KMS-11 (cell line): ENCODE measurements around the gene KCNJ8.

Experiments
- H2AFZ ChIP-seq: fragments of 200-600 bp; sonication (generic); 2 replicates; pipeline ENCODE4 v1.6.1; 2016; ENCODE audit warnings: antibody characterized with exemption, mixed run types, low read depth
- H3K27ac ChIP-seq: fragments of 200-600 bp; sonication (generic); 2 replicates; pipeline ENCODE4 v1.6.1; 2016; ENCODE audit warnings: mild to moderate bottlenecking, mixed run types
- H3K27me3 ChIP-seq: fragments of 200-600 bp; sonication (generic); 2 replicates; pipeline ENCODE4 v1.6.1; 2017; ENCODE audit warnings: mild to moderate bottlenecking, low read depth, mixed run types, moderate library complexity; ENCODE audit not compliant: insufficient read depth
- H3K36me3 ChIP-seq: fragments of 200-600 bp; sonication (generic); 2 replicates; pipeline ENCODE4 v1.6.1; 2017; ENCODE audit warnings: mild to moderate bottlenecking, mixed run types; ENCODE audit not compliant: insufficient read depth
- H3K4me1 ChIP-seq: fragments of 200-600 bp; sonication (generic); 2 replicates; pipeline ENCODE4 v1.6.1; 2016; ENCODE audit warnings: mild to moderate bottlenecking, low read depth, mixed run types; ENCODE audit not compliant: poor library complexity, severe bottlenecking
- H3K4me2 ChIP-seq: fragments of 200-600 bp; sonication (generic); 2 replicates; pipeline ENCODE4 v1.7.0; 2016; ENCODE audit warnings: mild to moderate bottlenecking, mixed run types
- H3K4me3 ChIP-seq: fragments of 200-600 bp; sonication (generic); IDR thresholded peaks from 2 replicates; pipeline ENCODE4 v1.6.1; 2017; ENCODE audit warnings: low read depth, low read length, mixed read lengths; ENCODE audit not compliant: insufficient read depth
- H3K79me2 ChIP-seq: fragments of 200-600 bp; sonication (generic); 2 replicates; pipeline ENCODE4 v1.6.1; 2016; ENCODE audit warnings: low read depth, mixed run types; ENCODE audit not compliant: insufficient read depth
- H3K9ac ChIP-seq: fragments of 200-600 bp; sonication (generic); 2 replicates; pipeline ENCODE4 v1.6.1; 2016; ENCODE audit warnings: mild to moderate bottlenecking, mixed run types
- H4K20me1 ChIP-seq: fragments of 200-600 bp; sonication (generic); 2 replicates; pipeline ENCODE4 v1.6.1; 2016; ENCODE audit warnings: mild to moderate bottlenecking, mixed run types; ENCODE audit not compliant: insufficient read depth
- TF ChIP-seq, protein P1 (sequence below): fragments of 200-600 bp; sonication (generic); conservative IDR thresholded peaks from 2 replicates; pipeline ENCODE4 v1.6.1; 2017; ENCODE audit warnings: low read depth, mild to moderate bottlenecking, antibody characterized with exemption, low read length, moderate library complexity, mixed read lengths

The KCNJ8 gene

GRCh38 chr12:21718403-21718802 lies 56.1 kb downstream of the KCNJ8 start:
- no peaks in the 10 kb centered on the region for H3K4me1 ChIP-seq
- no peak overlapping the region for H3K27ac ChIP-seq
- no peaks in the 10 kb centered on the region for H3K79me2 ChIP-seq
- H3K4me3 ChIP-seq = no peak overlapping the region
- no peak overlapping the region for H3K9ac ChIP-seq
- no peak overlapping the region for H2AFZ ChIP-seq
- no peaks in the 10 kb centered on the region for H4K20me1 ChIP-seq
- no peak overlapping the region for H3K4me2 ChIP-seq
- no peaks in the 10 kb centered on the region for H3K27me3 ChIP-seq
- TF ChIP-seq, protein P1, sequence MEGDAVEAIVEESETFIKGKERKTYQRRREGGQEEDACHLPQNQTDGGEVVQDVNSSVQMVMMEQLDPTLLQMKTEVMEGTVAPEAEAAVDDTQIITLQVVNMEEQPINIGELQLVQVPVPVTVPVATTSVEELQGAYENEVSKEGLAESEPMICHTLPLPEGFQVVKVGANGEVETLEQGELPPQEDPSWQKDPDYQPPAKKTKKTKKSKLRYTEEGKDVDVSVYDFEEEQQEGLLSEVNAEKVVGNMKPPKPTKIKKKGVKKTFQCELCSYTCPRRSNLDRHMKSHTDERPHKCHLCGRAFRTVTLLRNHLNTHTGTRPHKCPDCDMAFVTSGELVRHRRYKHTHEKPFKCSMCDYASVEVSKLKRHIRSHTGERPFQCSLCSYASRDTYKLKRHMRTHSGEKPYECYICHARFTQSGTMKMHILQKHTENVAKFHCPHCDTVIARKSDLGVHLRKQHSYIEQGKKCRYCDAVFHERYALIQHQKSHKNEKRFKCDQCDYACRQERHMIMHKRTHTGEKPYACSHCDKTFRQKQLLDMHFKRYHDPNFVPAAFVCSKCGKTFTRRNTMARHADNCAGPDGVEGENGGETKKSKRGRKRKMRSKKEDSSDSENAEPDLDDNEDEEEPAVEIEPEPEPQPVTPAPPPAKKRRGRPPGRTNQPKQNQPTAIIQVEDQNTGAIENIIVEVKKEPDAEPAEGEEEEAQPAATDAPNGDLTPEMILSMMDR = no peak
- H3K36me3 ChIP-seq = no peaks in the 10 kb centered on the region

GRCh38 chr12:21717767-21718166 lies 56.7 kb downstream of the KCNJ8 start:
- no peaks in the 10 kb centered on the region for H4K20me1 ChIP-seq
- H3K27me3 ChIP-seq = no peaks in the 10 kb centered on the region
- no peak overlapping the region for H2AFZ ChIP-seq
- H3K4me1 ChIP-seq = no peaks in the 10 kb centered on the region
- no peak overlapping the region for H3K4me2 ChIP-seq
- TF ChIP-seq, protein P1 = no peak
- H3K36me3 ChIP-seq = no peaks in the 10 kb centered on the region
- no peak overlapping the region for H3K27ac ChIP-seq
- H3K79me2 ChIP-seq = no peaks in the 10 kb centered on the region
- no peak overlapping the region for H3K4me3 ChIP-seq
- no peak overlapping the region for H3K9ac ChIP-seq

DNA sequence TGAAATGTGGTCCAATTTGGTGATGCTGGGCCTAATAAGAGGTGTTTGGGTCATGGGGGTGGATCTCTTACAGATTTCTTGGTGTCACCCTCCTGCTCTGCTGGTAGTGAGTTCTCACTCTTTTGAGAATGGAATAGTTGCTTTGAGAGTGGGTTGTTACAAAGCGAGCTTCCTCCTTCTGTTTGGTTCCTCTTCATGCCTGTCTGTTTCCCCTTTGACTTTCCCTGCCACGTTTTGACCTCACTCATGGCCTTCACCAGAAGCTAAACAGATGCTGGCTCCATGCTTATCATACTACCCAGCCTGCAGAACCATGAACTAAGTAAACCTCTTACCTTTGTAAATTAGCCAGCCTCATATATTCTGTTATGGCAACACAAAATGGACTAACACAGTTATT lies 59.1 kb downstream of the KCNJ8 start:
- Histone ChIP-seq H3K27me3 (no peaks in the 10 kb centered on the region), H4K20me1 (no peaks in the 10 kb centered on the region), H3K9ac (no peak overlapping the region), H3K4me3 (no peak overlapping the region), H3K27ac (no peak overlapping the region), H3K4me2 (no peak overlapping the region), H3K4me1 (no peaks in the 10 kb centered on the region), H3K79me2 (no peaks in the 10 kb centered on the region), H3K36me3 (no peaks in the 10 kb centered on the region), H2AFZ (no peak overlapping the region)
- TF ChIP-seq, protein P1 = no peak
